ENCODE data around the gene C1S.
"Not testable (repeated sequence)": the region's sequence is repeated elsewhere in the genome, so short reads cannot be mapped to it uniquely, and the experiment has no call there.

Gene C1S

GRCh38 chr12:7047306-7047705, 13.2 kb upstream of the C1S start:
- no peak for DNase-seq

DNA sequence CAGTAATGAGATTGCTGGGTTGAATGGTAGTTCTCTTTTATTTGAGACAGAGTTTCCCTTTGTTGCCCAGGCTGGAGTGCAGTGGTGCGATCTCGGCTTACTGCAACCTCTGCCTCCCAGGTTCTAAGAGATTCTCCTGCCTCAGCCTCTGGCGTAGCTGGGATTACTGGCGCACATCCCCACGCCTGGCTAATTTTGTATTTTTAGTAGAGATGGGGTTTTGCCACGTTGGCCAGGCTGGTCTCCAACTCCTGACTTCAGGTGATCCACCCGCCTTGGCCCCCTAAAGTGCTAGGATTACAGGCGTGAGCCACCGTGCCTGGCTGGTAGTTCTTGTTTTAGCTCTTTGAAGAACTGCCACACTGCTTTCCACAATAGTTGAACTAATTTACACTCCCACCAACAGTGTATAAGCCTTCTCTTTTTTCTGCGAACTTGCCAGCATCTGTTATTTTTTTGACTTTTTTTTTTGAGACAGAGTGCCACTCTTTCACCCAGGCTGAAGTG, 11.0 kb upstream of the C1S start:
- not testable (repeated sequence) for DNase-seq

GRCh38 chr12:7049973-7050372, 10.5 kb upstream of the C1S start:
- DNase-seq: not testable (repeated sequence)

GRCh38 chr12:7054925-7055324, 5.6 kb upstream of the C1S start:
- DNase-seq: no peak

GRCh38 chr12:7055736-7056135, 4.8 kb upstream of the C1S start:
- not testable (repeated sequence) for DNase-seq

DNA sequence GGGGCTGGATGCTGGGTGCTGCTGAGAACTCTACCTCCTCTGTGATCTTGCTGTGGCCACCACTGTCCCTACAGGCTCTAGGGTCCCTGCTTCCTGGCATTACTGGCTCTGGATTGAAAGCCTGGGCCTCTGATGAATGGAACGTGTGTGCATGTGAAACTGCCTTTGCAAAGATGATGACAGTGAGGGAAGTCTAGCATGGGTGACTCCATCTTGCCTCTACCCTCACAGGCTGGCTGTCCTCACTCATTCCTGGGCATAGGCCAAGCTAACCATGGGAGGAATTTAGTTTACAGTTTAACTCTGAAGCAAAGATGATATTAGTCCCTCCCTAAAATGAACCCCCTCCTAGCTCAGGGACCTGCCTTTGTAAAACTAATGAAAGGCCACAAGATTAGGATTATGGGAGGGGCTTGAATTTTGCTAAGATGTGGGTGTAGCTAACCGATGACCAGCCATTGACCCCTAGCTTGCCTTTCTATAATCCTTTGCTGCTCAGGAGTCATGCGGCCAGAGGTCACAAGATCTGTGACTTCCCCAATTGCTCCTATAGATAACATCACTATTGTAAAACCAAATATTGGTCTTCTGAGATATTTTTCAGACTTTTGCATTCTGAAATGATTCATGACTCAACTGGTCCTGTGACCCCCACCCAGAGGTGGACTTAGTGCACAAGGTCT, 2.2 kb upstream of the C1S start:
- no peak for DNase-seq

DNA sequence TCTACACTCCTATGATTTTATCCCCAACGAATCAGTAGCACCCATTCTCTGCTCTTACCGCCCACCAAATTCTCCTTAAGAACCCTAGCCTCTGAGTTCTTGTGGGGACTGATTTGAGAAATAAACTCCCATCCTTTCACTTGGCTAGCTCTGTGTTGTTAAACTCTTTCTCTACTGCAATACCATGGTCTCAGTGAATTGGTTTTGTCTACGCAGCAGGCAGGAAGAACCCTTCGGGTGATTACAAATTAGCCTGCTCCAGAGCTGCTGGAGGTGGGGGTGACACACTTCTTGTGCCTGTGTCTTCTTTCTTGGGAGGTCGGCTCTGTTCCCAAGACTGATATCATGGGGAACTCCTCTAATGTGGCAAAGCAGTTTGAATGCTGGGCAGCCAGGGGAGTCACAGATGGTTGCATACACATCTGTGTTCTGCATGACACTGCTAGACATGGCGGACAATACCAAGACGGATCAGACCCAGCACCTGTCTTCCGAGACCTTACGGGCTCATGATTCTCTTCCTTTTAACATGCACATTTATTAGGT, 1.6 kb upstream of the C1S start:
- no peak for DNase-seq

GRCh38 chr12:7059780-7060179, 738 bp upstream of the C1S start:
- DNase-seq: no peak

DNA sequence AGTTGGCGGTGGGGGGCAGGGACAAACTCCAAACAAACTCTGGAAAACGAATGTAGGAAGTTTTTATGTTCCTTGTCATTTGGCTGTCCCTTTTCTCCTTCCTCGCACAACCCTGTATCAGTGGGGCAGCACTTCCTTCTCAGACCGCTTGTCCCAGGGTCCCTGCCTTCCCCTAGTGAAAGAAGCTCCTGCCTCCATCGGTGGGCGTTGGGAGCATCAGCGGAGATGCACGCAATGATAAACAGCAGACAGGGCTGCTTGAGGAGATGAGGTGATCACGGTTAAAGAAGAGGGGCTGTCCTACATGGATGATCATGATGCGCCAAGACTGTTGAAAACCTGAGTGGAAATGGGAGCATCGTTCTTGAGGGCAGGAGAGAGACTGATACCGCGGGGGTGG, 620 bp downstream of the C1S start:
- no peak for DNase-seq

DNA sequence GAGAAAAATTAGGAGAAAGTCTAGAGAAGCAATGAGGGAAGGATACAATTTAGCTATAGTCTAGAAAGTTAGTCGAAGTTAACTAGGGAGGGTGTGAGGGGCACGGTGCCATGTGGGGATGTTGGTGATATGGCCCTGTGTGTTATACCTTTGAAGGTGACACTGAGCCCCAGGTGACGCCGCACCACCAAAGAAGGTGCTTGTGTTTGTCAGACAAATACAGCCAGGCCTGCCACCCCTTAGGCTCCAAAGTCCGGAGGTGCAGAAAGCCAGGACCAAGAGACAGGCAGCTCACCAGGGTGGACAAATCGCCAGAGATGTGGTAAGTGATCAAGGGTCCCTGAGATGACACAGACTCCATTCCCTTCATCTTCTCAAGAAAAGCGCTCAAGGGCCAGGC, 1.1 kb downstream of the C1S start:
- no peak for DNase-seq

- no peak for DNase-seq
Observed at GRCh38 chr12:7064516-7064915, 4.0 kb downstream of the C1S start.

DNA sequence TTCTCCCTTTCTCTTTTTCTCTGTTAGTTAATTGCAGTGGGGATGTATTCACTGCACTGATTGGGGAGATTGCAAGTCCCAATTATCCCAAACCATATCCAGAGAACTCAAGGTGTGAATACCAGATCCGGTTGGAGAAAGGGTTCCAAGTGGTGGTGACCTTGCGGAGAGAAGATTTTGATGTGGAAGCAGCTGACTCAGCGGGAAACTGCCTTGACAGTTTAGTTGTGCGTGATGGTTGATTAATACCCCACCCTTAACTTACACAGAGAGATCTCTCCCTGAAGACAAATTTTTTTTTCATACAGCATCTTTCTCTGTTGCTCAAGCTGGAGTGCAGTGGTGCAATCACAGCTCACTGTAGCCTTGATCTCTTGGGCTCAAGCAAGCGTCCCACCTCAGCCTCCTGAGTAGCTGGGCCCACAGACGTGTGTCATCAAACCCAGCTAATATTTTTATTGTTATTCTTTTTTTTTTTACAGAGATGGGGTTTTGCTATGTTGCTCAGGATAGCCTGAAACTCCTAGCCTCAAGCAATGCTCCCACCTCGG, 4.6 kb downstream of the C1S start:
- no peak for DNase-seq

DNA sequence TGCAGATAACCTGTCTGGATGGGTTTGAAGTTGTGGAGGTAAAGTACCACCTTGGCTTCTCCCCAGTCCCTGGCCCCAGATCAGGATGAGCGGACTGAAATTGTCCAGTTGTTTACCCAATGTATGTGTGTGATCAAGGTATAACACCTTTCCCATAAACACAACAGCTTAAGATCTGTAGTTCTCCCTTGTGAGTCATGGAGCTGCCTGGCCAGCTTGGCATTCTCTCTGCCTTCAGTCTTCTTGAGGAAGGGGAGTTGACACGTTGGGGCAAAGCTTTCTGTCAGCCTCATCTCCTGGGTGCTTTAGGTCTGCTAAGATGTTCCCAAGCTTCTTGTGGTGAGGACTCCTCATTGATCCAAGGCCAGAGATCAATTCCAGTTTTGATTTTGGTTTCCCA, 6.1 kb downstream of the C1S start:
- no peak for DNase-seq

DNA sequence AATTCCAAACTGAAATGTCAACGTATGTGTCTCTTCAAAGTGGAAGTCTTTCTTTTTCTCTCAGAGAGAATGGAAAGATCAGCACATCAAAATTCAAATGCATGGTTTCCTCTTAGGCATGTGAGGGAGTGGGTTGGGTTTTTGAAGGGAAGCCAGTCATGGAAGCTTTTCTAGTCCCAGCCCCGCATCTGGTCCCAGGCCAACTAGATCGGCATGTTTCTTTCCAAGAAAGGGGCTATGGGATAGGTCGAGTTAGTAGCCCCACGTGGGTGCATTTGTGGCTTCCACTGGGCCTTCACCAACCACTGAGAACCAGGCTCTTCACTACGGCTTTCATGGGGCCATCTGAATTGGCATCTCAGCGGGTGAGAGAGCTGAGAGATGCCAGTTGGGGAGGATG, 6.6 kb downstream of the C1S start:
- DNase-seq: no peak

DNA sequence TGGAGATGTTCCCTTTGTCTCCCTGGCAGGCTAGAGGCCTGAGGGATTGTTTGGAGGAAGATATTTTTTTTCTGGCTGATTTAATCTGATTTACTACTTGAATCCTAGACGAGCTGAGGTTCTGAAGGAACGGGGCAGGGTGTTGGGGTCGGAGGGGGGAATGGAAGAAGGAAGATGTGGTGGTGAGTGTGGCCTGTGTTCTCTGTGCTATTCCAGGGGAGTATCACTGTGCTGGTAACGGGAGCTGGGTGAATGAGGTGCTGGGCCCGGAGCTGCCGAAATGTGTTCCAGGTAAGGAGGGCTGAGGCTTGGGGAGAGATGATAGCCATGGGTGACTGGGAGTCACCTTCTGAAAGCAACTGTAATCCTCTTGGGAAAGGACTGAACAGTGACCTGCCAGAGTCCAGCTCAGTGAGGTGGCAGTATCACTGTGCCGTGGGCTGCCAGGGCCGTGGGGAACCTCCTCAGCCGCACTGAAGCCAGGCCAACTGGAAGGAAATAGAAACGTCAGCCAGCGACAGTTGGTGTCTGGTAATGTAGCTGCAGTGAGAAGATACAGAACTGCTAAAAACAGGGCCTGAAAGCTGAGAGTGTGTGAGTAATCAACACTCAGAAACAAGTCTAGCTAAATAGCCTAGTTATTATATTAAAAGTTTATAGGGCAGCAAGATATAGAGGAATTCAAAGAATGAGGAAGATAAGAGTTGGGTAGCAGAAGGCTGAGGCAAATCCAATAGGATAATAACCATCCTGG, 7.9 kb downstream of the C1S start:
- DNase-seq: no peak

DNA sequence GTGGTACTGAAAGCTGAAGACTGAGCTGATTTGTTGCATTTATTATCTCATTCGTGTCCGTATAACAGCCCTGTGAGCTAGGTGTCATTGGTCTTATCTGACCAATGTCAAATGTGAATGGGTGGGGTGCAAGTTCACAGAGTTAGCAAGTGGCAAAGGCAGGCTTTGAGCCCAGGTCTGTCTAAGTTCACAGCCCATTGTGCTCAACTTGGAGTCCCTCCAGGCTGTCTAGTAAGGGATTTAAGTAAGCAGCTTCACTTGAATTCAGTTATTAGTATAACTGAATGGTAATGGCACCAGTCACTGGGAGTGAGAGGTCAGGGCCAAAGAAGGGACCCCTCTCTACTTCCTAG, 8.5 kb downstream of the C1S start:
- no peak for DNase-seq

DNA sequence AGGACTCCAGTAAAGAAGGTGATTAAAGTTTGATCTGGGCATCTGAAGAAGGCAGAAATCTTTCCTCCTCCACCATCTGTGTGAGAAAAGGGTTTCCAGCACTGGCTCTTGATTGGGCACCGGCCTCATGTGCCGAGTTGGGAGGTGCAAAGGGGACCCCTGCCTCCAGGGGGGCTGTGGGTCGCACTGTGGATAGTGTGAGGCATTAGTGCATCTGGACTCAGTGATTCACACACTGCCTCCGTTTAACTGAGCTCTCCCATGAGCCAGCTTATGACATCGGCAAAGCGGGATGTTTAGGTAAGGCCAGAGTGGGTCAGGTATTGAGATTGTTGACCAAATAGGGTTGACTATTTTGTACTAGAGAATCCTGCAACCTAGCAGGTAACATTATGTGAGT, 8.9 kb downstream of the C1S start:
- DNase-seq: no peak

GRCh38 chr12:7072035-7072434, 11.5 kb downstream of the C1S start:
- no peak for DNase-seq

DNA sequence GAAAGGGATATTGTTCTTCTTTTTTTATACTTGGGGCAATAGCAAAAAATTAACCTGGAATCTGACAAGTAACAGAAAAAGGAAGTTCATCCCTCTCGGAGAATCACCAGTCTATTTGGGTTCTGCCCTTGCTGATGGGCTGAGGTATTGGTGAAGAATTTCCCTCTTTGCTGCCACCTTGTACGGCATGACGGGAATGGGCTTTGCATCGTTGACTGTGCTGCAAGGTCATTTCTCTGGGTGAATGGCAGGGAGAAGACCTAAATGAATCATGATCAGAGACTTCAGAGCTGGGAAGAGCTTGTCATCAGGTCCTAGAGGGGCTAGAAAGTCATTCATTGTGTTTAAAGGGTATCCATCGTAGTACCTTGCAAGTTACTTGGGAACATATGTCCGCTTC, 12.0 kb downstream of the C1S start:
- no peak for DNase-seq

DNA sequence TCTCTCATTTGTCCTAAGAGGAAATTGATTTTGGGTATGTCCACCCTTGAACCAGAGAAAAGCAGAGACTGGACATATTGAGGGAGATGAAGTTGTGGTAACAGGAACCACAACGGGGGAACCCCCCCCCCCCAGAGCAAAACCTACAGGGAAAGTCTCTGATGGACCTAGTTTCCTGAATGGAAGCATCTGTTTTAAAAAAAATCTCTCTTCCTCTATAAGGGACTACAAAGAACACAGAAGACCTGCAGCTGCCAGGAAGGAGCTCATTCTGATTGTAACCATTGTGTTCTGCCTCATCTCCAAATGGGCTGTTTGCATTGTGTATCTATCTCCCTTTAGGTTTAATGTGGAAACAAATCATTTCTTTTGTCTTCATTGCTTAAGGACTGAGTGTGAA, 13.4 kb downstream of the C1S start:
- no peak for DNase-seq

- no peak for DNase-seq
Observed at GRCh38 chr12:7075518-7075917, 15.0 kb downstream of the C1S start.

GRCh38 chr12:7075939-7076338, 15.4 kb downstream of the C1S start:
- no peak for DNase-seq

DNA sequence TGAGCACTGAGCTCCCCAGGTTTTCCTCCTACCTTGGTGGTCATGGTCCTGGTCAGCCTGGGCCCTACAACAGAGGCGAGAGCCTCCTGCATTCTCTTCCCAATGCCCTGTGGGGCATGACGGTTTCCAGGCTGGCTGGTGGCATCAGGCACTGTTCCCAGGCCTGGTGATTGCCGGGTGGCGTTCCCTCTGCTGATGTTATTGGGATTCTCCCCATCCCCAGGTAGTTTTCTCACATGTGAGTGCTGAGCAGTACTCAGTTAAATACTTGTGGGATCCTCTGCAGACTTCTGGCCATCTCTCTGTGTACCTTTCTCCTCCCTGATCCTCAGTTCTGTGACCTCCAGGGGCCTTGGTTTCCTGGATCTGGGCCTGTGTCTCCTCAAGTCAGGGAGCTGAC, 16.0 kb downstream of the C1S start:
- no peak for DNase-seq

DNA sequence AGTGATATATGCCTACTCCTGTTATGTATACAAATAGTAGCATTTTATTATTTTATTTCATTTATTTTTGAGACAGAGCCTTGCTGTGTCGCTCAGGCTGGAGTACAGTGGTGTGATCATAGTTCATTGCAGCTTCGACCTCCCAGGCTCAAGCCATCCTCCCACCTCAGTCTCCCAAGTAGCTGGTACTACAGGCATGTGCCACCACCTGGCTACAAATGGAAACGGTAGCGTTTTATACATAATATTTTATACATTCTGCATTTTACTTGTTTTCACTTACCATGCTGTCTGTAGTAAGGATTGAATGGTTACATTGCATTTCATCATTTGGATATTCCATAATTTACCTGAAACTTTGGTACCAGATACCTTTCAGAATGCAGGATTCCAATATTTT, 17.6 kb downstream of the C1S start:
- no peak for DNase-seq
